Lung (tissue), 12 donors: ENCODE results near the gene MCTP1. TPM values are rescaled to one million over a fixed set of nuclear protein-coding genes. Genes with fewer than 3 reads are reported as not detected.

Experiments used
- ATAC-seq: fragments of 200-7000 bp; cut with Tn5 transposase; one replicate; pipeline ENCODE4 v1.9.1; 2020; ENCODE audit warnings: moderate number of reproducible peaks; ENCODE audit not compliant: insufficient read depth, low FRiP score
- DNase-seq, 3 donors: peaks; one replicate each; pipeline ENCODE4 v3.0.0-alpha.2; 2013 to 2017
- H3K27ac ChIP-seq, 2 donors: one replicate each; pipeline ENCODE4 v1.5.1; 2013; ENCODE audit warnings: mild to moderate bottlenecking in 2 of 2, moderate library complexity in 2 of 2, control low read depth in 1 of 2, inconsistent platforms in 1 of 2, low read depth in 1 of 2, low read length in 1 of 2
- H3K27me3 ChIP-seq, 3 donors: one replicate each; pipeline ENCODE4 v1.5.1; 2013; ENCODE audit warnings: low read length in 2 of 3; ENCODE audit not compliant: control insufficient read depth in 3 of 3, insufficient read depth in 3 of 3
- H3K36me3 ChIP-seq, 4 donors: one replicate each; pipeline ENCODE4 v1.5.1; 2013; ENCODE audit warnings: low read length in 4 of 4, mild to moderate bottlenecking in 1 of 4, moderate library complexity in 1 of 4; ENCODE audit not compliant: control insufficient read depth in 4 of 4, insufficient read depth in 4 of 4
- H3K4me1 ChIP-seq, 5 donors: one replicate each; pipeline ENCODE4 v1.5.1; 2013; ENCODE audit warnings: low read length in 5 of 5, mild to moderate bottlenecking in 2 of 5, moderate library complexity in 1 of 5; ENCODE audit not compliant: control insufficient read depth in 5 of 5, insufficient read depth in 5 of 5
- H3K4me3 ChIP-seq: one replicate; pipeline ENCODE4 v1.5.1; 2013; ENCODE audit warnings: mild to moderate bottlenecking, control low read depth, moderate library complexity
- H3K9ac ChIP-seq, 2 donors: one replicate each; pipeline ENCODE4 v1.5.1; 2013; ENCODE audit warnings: low read length in 2 of 2, control low read depth in 1 of 2; ENCODE audit not compliant: insufficient read depth in 1 of 2
- H3K9me3 ChIP-seq, 4 donors: one replicate each; pipeline ENCODE4 v1.5.1; 2013; ENCODE audit warnings: low read length in 3 of 4, mild to moderate bottlenecking in 1 of 4, moderate library complexity in 1 of 4; ENCODE audit not compliant: control insufficient read depth in 4 of 4, insufficient read depth in 3 of 4
- WGBS, 2 donors: extraction: QIAGEN DNeasy Blood & Tissue Kit; methylation state at CpG; one replicate each; pipeline ENCODE4 v1.1.7; 2013; 5-methylcytosine and 5-hydroxymethylcytosine counted together
- polyA plus RNA-seq, 2 donors: library from polyadenylated mRNA; stranded (reverse); fragments of 200-250 nt; gene quantifications; one replicate each; pipeline ENCODE4 v1.2.1, GENCODE V29; 2013
- total RNA-seq, 2 donors: library from RNA; depleted of rRNA in 1 of 2; stranded (reverse); fragments of >200 nt in 1 of 2; gene quantifications; one replicate each; pipeline ENCODE4 v1.2.1, GENCODE V29; 2014 to 2021
- TF ChIP-seq, protein P1 (sequence below): IDR thresholded peaks from 2 replicates; pipeline ENCODE4 v1.5.1; 2012; ENCODE audit warnings: mild to moderate bottlenecking; ENCODE audit errors: control extremely low read depth, extremely low read depth
- donor health status: control.
- donor health status: control.
- donor health status: Bipolar disorder and iron deficiency.
- donor health status: healthy.
- donor health status: DM: yes; HTN: yes; CAD: no.

MCTP1 gene
- total and polyA plus RNA-seq, 4 donors = 5.8 to 34.8 (median 27.4) TPM

DNA sequence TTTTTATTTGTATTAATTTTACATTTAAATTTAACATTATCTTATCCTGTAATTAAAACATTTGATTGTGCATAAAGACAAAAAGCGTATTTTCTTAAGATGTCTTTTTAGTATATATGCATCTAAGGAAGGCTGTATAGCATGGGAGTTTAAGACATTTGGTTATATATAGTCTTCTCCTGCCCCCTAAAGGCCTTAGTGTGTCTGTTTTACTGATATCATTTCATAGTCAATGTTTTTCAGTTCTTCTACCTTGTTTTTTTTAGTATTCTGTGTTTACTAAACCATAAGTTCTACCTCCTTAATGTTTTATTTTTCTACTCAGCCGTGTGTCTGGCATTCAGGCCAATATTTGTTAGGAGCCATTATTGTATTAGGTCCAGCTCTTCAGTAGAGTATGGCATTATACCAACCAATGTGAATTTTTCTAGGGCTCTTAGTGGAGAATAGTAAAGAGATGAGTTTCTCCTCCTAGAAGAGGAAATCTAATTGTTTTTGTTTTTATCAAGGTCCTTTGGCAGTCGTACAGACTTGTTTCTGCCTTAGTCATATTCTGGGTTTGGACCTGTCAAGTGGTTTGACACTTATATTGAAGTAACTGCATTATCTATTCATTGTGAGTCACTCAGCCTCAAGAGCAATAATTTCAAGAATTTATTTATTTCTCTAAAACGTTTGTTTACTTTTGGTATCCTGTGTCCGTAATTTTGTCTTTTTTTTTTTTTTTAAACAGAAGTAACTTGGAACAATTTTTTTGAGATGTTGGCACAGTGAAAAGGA, 591.7 kb downstream of the MCTP1 start:
- DNase-seq = peak in 2 of 3 donors; percentile 88 to 90
- WGBS, 2 donors = 44 to 66% methylated on average over 5 of the region's 5 CpGs
- Histone ChIP-seq H3K9ac (no peak overlapping the region), H3K4me1 (peaks cover 0 to 28% (median 7%) of the 10 kb centered on the region in 5 donors), H3K27ac (no peak overlapping the region), H3K36me3 (peaks cover 0 to 5% (median 3%) of the 10 kb centered on the region in 4 donors), H3K27me3 (no peaks in the 10 kb centered on the region), H3K9me3 (no peaks in the 10 kb centered on the region), H3K4me3 (no peak overlapping the region)
- TF ChIP-seq, protein P1, sequence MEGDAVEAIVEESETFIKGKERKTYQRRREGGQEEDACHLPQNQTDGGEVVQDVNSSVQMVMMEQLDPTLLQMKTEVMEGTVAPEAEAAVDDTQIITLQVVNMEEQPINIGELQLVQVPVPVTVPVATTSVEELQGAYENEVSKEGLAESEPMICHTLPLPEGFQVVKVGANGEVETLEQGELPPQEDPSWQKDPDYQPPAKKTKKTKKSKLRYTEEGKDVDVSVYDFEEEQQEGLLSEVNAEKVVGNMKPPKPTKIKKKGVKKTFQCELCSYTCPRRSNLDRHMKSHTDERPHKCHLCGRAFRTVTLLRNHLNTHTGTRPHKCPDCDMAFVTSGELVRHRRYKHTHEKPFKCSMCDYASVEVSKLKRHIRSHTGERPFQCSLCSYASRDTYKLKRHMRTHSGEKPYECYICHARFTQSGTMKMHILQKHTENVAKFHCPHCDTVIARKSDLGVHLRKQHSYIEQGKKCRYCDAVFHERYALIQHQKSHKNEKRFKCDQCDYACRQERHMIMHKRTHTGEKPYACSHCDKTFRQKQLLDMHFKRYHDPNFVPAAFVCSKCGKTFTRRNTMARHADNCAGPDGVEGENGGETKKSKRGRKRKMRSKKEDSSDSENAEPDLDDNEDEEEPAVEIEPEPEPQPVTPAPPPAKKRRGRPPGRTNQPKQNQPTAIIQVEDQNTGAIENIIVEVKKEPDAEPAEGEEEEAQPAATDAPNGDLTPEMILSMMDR = no peak
- ATAC-seq = no peak

DNA sequence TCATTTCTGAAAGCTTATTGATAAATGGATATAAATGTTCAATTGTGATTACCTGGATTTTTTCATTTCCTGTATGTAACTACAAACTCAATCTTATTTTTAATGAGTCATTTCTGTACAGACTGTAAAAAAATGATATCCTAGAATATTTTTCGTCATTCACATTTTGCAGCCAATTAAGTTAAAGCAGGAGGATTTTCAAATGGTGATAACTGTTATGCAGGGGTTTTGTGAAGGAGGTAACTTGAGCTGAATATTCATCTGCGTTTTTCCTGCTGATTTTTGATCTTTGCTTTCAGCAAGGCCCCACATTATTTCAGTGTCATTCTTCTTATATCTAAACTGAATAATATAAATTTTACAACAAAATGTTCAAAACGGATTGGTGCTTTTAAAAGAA, 592.3 kb downstream of the MCTP1 start:
- H3K4me3 ChIP-seq = no peak overlapping the region
- WGBS, 2 donors = 90 to 91% methylated on average over 3 of the region's 3 CpGs
- H3K27me3 ChIP-seq = no peaks in the 10 kb centered on the region
- H3K27ac ChIP-seq = no peak overlapping the region
- H3K9ac ChIP-seq = no peak overlapping the region
- peaks cover under 1 to 5% (median 2%) of the 10 kb centered on the region in 4 donors for H3K36me3 ChIP-seq
- no peaks in the 10 kb centered on the region for H3K9me3 ChIP-seq
- ATAC-seq (no peak), DNase-seq (peak in 2 of 3 donors; percentile 7 to 14)
- H3K4me1 ChIP-seq = peaks cover 0 to 28% (median 7%) of the 10 kb centered on the region in 5 donors
- TF ChIP-seq, protein P1 = no peak

DNA sequence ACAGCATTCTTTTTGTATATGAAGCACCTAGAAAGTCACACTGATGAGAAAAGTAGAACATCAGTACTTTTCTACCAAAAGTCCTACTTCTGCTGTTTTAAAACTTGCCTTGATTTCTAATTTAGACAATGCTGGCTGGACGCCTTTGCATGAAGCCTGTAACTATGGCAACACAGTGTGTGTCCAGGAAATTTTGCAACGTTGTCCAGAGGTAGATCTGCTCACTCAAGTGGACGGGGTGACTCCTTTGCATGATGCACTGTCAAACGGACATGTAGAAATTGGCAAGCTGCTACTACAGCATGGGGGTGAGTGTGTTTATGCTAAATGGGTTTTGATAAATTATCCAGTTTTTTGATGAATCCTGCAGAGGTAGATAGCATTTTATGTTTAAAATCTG, 592.9 kb downstream of the MCTP1 start:
- TF ChIP-seq, protein P1 = no peak
- WGBS, 2 donors = 25 to 43% methylated on average over 4 of the region's 4 CpGs
- Histone ChIP-seq H3K9ac (no peak overlapping the region), H3K4me1 (peaks cover 0 to 28% (median 7%) of the 10 kb centered on the region in 5 donors), H3K4me3 (no peak overlapping the region), H3K36me3 (peaks cover 3 to 5% (median 5%) of the 10 kb centered on the region in 4 donors), H3K27ac (no peak overlapping the region), H3K27me3 (no peaks in the 10 kb centered on the region), H3K9me3 (no peaks in the 10 kb centered on the region)
- ATAC-seq (no peak), DNase-seq (peak; percentile 54 to 77 (median 71))
